GM13976 (cell line): ENCODE measurements around the gene DIABLO.
A peak's percentile ranks its signal among the peaks of the same experiment; 100 is the strongest.

Experiments used
- DNase-seq: peaks from one replicate; pipeline ENCODE4 v3.0.0; 2012; ENCODE audit warnings: low spot score
- in situ Hi-C: fragments of 300-500 bp; cut with MboI; formaldehyde crosslinking; loops from one replicate; pipeline ENCODE4 v1.12.0; 2022; ENCODE audit warnings: low sequenced_read_pairs, mixed read lengths, inconsistent platforms; ENCODE audit not compliant: unreplicated experiment
- TF ChIP-seq, protein P1 (sequence below): IDR thresholded peaks from 2 replicates; pipeline ENCODE4 v1.5.1; 2012; ENCODE audit warnings: borderline replicate concordance, mild to moderate bottlenecking; ENCODE audit not compliant: insufficient read depth; ENCODE audit errors: extremely low read depth, missing control alignments, control extremely low read depth

The DIABLO gene

DNA sequence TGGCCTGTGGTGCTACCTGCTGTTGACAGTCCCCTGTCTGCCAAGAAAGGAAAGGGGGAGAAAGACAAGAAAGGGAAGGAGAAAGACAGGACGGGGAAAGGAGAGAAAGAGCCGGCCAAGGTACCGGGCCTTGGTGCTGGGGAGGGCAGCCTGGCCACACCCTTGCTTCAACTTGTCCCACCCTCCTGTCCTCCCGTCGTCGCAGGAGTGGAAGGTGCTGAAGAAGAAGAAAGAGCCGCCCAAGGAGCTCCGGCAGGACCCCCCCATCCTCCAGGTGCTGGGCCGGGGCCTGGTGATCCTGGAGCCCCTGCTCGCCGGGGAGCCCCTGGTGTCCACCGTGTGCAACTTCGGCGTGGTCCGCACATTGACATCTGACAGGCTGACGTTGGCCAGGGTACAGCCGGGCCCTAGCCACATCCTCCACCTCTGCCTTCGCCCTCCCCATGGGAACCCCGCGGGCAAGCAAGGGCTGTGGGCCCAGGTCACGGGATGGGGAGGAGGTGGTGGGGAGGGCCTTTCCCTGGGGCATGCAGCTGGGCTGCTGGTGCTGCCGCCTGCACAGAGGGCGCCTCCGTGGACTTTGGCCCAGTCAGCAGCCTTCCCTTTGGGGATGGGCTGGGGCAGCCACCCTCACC is 25.2 kb downstream of the DIABLO start:
- DNase-seq, result peak; percentile 11
- TF ChIP-seq, protein P1, sequence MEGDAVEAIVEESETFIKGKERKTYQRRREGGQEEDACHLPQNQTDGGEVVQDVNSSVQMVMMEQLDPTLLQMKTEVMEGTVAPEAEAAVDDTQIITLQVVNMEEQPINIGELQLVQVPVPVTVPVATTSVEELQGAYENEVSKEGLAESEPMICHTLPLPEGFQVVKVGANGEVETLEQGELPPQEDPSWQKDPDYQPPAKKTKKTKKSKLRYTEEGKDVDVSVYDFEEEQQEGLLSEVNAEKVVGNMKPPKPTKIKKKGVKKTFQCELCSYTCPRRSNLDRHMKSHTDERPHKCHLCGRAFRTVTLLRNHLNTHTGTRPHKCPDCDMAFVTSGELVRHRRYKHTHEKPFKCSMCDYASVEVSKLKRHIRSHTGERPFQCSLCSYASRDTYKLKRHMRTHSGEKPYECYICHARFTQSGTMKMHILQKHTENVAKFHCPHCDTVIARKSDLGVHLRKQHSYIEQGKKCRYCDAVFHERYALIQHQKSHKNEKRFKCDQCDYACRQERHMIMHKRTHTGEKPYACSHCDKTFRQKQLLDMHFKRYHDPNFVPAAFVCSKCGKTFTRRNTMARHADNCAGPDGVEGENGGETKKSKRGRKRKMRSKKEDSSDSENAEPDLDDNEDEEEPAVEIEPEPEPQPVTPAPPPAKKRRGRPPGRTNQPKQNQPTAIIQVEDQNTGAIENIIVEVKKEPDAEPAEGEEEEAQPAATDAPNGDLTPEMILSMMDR, result no peak
- in situ Hi-C loops, result no loop called here

DNA sequence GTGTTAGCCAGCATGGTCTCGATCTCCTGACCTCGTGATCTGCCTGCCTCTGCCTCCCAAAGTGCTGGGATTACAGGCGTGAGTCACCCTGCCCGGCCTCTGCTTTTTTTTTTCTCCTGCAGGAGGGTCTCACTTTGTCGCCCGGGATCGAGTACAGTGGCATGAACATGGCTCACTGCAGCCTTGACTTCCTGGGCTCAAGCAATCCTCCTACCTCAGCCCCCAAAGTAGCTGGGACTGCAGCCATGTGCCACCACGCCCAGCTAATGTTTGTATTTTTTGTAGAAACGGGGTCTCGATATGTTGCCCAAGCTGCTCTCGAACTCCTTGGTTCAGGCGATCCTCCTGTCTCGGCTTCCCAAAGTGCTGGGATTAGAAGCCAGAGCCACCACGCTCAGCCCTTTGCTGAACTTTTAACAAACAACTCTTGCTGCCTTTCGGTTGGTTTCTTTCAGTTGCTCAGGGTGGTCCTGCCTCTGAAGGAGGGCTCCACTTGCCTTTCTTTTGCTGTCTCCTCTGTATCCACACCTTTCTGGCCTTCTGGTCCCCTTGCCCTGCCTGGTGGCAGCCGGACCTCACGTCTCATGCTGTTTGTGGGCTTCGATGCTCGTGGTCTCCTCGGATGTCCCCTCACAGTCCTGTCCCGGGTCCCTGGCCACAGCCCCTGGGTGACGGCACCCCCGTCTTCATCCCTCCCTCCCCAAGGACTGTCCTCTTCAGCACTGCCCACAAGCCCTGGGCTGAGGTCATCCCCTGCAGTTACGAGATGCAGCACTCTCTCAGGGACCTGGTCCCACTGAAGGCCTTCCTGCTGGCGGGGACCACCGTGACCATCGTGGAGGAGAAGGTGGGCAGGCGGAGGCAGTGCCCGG is 26.1 kb downstream of the DIABLO start:
- DNase-seq, result no peak
- in situ Hi-C loops, result no loop called here
- TF ChIP-seq, protein P1, result no peak

DNA sequence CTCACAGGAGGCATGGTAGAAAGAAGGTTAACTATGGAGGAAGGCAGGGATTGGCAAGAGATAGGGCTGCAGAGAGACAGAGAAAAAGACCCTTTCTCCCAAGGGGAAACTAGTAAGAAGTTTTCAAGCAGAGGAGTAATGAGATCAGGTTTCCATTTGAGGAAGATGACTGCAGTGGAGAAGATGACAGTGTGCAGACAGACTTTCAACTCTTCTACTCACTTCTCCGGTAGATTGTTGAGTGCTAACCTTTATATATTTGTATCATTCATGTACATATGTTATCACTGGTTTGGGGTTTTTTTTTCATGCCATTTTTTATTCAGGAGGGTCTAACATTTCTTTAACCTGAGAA is 28.3 kb downstream of the DIABLO start:
- TF ChIP-seq, protein P1, result no peak
- no peak for DNase-seq
- in situ Hi-C loops, result no loop called here

DNA sequence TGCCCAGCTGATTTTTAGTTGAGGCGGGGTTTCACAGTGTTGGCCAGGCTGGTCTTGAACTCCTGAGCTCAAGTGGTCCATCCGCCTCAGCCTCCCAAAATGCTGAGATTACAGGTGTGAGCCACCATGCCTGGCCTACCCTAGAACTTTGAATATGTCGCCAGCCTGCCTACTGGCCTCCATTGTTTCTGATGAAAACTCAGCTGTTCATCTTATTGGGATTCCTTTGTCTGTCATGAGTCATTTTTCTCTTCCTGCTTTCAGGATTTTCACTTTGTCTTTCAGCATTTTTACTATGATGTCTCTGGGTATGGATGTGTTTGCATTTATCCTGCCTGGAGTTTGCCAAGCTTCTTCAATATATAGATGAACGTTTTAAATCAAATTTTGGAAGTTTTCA is 30.4 kb downstream of the DIABLO start:
- in situ Hi-C loops, result no loop called here
- DNase-seq, result no peak
- TF ChIP-seq, protein P1, result no peak

DNA sequence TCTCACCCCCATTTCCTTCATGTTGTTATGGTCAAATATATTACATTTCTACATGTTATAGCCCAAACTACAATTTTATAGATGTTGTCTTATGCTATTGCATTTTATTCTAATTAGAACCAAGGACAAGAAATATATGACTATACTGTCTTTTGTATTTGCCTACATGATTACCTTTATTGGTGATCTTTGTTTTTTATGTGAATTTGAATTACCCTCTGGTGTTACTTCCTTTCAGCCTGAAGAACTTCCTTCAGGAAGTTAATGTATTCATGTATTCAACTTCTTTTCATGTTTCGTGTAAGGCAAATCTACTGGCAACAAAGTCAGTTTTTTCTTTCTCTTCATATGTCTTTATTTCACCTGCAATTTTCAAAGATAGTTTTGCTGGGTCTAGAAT is 31.0 kb downstream of the DIABLO start:
- in situ Hi-C loops, result loop anchor here (5.0 kb wide), 1 partner anchor 53 kb away; no protein-coding TSS in a partner anchor
- DNase-seq, result no peak
- TF ChIP-seq, protein P1, result no peak

DNA sequence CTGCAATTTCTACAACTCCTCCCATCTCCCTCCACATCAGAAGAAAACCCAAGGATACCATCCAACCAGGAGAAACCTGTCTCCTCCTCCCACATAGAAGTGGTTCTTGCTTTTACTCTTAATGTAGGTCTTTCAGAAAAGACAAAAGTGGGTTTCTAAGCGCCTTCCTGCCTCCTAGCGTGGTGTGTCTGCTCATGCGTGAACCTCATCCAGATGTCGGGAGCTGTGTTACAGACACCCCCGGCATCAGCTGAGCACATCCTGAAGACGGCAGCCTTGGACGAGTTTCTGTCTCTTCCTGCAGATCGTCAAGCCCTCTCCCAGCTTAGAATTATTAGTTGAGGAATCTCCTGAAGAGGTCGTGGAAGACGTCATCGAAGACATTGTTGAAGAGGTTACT is 33.4 kb downstream of the DIABLO start:
- in situ Hi-C loops, result loop anchor here (5.0 kb wide), 1 partner anchor 50 kb away; no protein-coding TSS in a partner anchor
- DNase-seq, result no peak

More for the DNA sequence above, 33.4 kb downstream of the DIABLO start:
- TF ChIP-seq, protein P1, result no peak
